Testis (tissue), 3 donors: ENCODE measurements around the gene TSC22D4. TPM values are rescaled to one million over a fixed set of nuclear protein-coding genes. Genes with fewer than 3 reads are reported as not detected.

Experiments
- DNase-seq: peaks from one replicate; pipeline ENCODE4 v3.0.0-alpha.2; 2019
- H3K27ac ChIP-seq, 2 donors: fragments of 200-600 bp; sonication (generic); one replicate each; pipeline ENCODE4 v1.5.1; 2019
- H3K27me3 ChIP-seq: fragments of 200-600 bp; sonication (generic); one replicate; pipeline ENCODE4 v1.5.1; 2019
- H3K36me3 ChIP-seq: fragments of 200-600 bp; sonication (generic); one replicate; pipeline ENCODE4 v1.5.1; 2017; ENCODE audit warnings: low read depth; ENCODE audit errors: missing control alignments
- H3K4me1 ChIP-seq: fragments of 200-600 bp; sonication (generic); one replicate; pipeline ENCODE4 v1.5.1; 2019
- H3K4me3 ChIP-seq, 2 donors: fragments of 200-600 bp; sonication (generic); one replicate each; pipeline ENCODE4 v1.5.1; 2017 to 2019
- H3K9me3 ChIP-seq: fragments of 200-600 bp; sonication (generic); one replicate; pipeline ENCODE4 v1.5.1; 2017
- CTCF ChIP-seq, 3 experiments: fragments of 450-650 bp in 2 of 3; fragments of 200-600 bp in 1 of 3; sonication (generic) in 1 of 3; IDR thresholded peaks; one replicate each; pipeline ENCODE4 v1.5.1; 2016 to 2019; ENCODE audit warnings: antibody characterized with exemption in 3 of 3, mild to moderate bottlenecking in 2 of 3, moderate library complexity in 1 of 3
- POLR2A ChIP-seq: fragments of 450-650 bp; IDR thresholded peaks from one replicate; pipeline ENCODE4 v1.6.1; 2017; ENCODE audit warnings: antibody characterized with exemption, mild to moderate bottlenecking, moderate library complexity
- WGBS, 2 donors: methylation state at CpG; one replicate each; pipeline ENCODE4 v1.1.5; 2018; 5-methylcytosine and 5-hydroxymethylcytosine counted together
- intact Hi-C: fragments of 100-400 bp; cut with DNase I; formaldehyde crosslinking; loops from one replicate; pipeline ENCODE4 v1.15.1; 2023; ENCODE audit warnings: low total_unique reads
- polyA plus RNA-seq: library from polyadenylated mRNA; stranded (reverse); fragments of 350-450 nt; fragmentation: Illumina TruSeq; extraction: RNeasy Lipid Tissue Mini Kit (QIAGEN cat#74804); gene quantifications from one replicate; pipeline ENCODE4 v1.2.3, GENCODE V29; 2014; ENCODE audit warnings: low read depth, low replicate concordance; ENCODE audit not compliant: insufficient read depth
- total RNA-seq, 2 donors: library from RNA; depleted of rRNA; stranded (reverse); fragments of >200 nt; gene quantifications; one replicate each; pipeline ENCODE4 v1.2.3, GENCODE V29; 2016

TSC22D4 gene
- total and polyA plus RNA-seq, 3 donors from 2014 or later, result 57.4 to 165 (median 135) TPM

- Histone ChIP-seq H3K27ac (peak overlapping the region; percentile 74 to 85), H3K9me3 (no peaks in the 10 kb centered on the region), H3K4me1 (peaks cover 32% of the 10 kb centered on the region), H3K4me3 (no peak overlapping the region), H3K27me3 (no peaks in the 10 kb centered on the region), H3K36me3 (no peaks in the 10 kb centered on the region)
- DNase-seq, result no peak
- 41 to 66% methylated on average over 3 to 4 of the region's 4 CpGs for WGBS, 2 donors
- TF ChIP-seq CTCF (IDR thresholded peaks at IDR 0.05), result no peak
- TF ChIP-seq POLR2A, result no peak
- intact Hi-C loops, result no loop called here
Observed at GRCh38 chr7:100485471-100485876, 6.5 kb upstream of the TSC22D4 start.

GRCh38 chr7:100484673-100485045 is 5.6 kb upstream of the TSC22D4 start:
- Histone ChIP-seq H3K27ac (peak overlapping the region; percentile 74 to 85), H3K9me3 (no peaks in the 10 kb centered on the region)
- intact Hi-C loops, result loop anchor here (5.0 kb wide), 1 partner anchor 73 kb away; no protein-coding TSS in a partner anchor

GRCh38 chr7:100483722-100484672 is 5.0 kb upstream of the TSC22D4 start, which contains the start of gene NYAP1:
Gene NYAP1 (plus strand): TSS chr7:100483927. CDS start chr7:100485312, 1,385 bp downstream.
- peak; percentile 87 for DNase-seq
- intact Hi-C loops, result loop anchor here (5.0 kb wide), 1 partner anchor 73 kb away; no protein-coding TSS in a partner anchor

More at GRCh38 chr7:100484673-100485045, 5.6 kb upstream of the TSC22D4 start:
- Histone ChIP-seq H3K4me1 (peaks cover 32% of the 10 kb centered on the region), H3K27me3 (no peaks in the 10 kb centered on the region), H3K36me3 (no peaks in the 10 kb centered on the region), H3K4me3 (peak overlapping the region; percentile 66 to 72)
- no peak for TF ChIP-seq CTCF (IDR thresholded peaks at IDR 0.05)
- no peak for TF ChIP-seq POLR2A
- WGBS, 2 donors, result 44 to 80% methylated on average over 6 of the region's 6 CpGs
- no peak for DNase-seq

GRCh38 chr7:100483090-100483721 is 4.2 kb upstream of the TSC22D4 start:
- Histone ChIP-seq H3K4me3 (peak overlapping the region; percentile 66 to 72), H3K27ac (peak overlapping the region; percentile 78 to 85), H3K9me3 (no peaks in the 10 kb centered on the region), H3K36me3 (no peaks in the 10 kb centered on the region), H3K4me1 (peaks cover 36% of the 10 kb centered on the region), H3K27me3 (no peaks in the 10 kb centered on the region)
- no peak for TF ChIP-seq POLR2A
- TF ChIP-seq CTCF (IDR thresholded peaks at IDR 0.05), result peak; percentile 96 to 99 (median 98)
- intact Hi-C loops, result loop anchor here (5.0 kb wide), 1 partner anchor 74 kb away; no protein-coding TSS in a partner anchor
- WGBS, 2 donors, result 1 to 3% methylated on average over 17 to 36 of the region's 79 CpGs
- peak; percentile 73 for DNase-seq

More at GRCh38 chr7:100483722-100484672, 5.0 kb upstream of the TSC22D4 start, which contains the start of gene NYAP1:
- Histone ChIP-seq H3K36me3 (no peaks in the 10 kb centered on the region), H3K4me3 (peak within 1 kb of the TSS; percentile 66 to 72), H3K4me1 (peaks cover 36% of the 10 kb centered on the region), H3K27ac (peak within 1 kb of the TSS; percentile 78 to 85), H3K9me3 (no peaks in the 10 kb centered on the region), H3K27me3 (no peaks in the 10 kb centered on the region)
- 10 to 21% methylated on average over 22 to 32 of the region's 45 CpGs for WGBS, 2 donors
- no peak for TF ChIP-seq CTCF (IDR thresholded peaks at IDR 0.05)
- no peak for TF ChIP-seq POLR2A
